ENCODE results near the gene ZMYND15. TPM values are rescaled to one million over a fixed set of nuclear protein-coding genes. Genes with fewer than 3 reads are reported as not detected.

Gene ZMYND15
- polyA plus RNA-seq, 4 donors = 0.41 to 0.95 (median 0.45) TPM

DNA sequence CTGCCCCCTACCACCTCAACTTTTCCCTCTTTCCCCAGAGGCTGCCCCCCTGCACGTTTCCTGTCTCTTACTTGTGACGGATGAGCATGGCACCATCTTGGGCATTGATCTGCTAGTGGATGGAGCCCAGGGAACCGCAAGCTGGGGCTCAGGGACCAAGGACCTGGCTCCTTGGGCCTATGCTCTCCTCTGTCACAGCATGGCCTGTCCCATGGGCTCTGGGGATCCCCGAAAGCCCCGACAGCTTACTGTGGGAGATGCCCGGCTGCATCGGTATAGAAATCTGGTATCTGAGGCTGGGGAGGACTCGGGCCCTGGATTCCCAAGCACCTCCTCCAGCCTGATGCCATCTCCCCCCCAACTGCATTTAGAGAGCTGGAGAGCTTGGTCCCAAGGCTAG lies 1.9 kb downstream of the ZMYND15 start:
- DNase-seq (ENCODE audit: low read depth in 4 of 4, low spot score in 3 of 4) = no peak

DNA sequence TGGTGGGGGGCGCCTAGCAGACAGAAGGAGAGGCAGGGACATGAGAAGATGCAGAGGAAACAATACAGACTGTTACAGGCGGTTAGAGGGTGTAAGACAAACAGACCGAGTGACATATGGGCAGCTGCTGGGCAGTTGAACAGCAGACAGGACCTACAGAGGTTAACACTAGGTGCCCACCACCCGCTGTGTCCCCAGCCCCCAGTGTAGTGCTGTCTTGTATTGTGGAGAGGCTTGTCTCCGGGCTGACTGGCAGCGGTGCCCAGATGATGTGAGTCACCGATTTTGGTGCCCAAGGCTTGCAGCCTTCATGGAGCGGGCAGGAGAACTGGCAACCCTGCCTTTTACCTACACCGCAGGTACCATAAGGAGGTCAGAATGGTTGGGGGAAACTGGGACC lies 2.5 kb downstream of the ZMYND15 start:
- no peak for DNase-seq (ENCODE audit: low read depth in 4 of 4, low spot score in 3 of 4)

DNA sequence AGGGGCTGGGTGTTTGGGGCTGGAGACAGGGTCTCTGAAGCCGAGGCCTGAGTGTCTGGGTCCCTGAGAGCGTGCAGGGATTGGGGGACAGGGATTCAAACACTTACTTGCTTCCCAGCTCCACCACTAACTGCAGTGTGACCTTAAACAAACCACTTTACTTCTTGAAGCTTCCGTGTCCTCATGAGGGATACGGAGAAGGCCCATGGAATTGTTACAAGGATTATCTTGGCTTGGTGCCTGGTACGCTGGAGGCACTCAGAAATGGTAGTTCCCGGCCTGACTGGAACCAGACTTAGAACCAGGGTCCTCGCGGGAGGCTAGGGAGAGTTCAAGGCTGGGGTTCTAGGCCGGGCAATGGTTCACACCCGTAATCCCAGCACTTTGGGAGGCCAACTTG lies 3.0 kb downstream of the ZMYND15 start:
- DNase-seq (ENCODE audit: low read depth in 4 of 4, low spot score in 3 of 4) = no peak

DNA sequence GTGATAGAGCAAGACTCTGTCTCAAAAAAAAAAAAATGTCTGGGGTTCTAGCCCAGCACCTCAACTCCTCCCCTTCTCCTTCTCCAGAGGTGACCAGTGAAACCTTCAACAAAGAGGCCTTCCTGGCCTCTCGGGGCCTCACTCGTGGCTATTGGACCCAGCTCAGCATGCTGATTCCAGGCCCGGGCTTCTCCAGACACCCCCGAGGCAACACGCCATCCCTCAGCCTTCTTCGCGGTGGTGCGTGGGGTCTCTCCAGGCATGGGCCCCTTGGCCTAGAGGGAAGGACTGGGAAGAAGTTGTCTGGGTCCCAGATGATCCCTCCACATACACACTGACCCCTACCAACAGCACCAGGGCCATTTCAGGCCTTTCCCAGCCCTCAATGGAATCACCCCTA lies 3.6 kb downstream of the ZMYND15 start:
- DNase-seq (ENCODE audit: low read depth in 4 of 4, low spot score in 3 of 4) = no peak

DNA sequence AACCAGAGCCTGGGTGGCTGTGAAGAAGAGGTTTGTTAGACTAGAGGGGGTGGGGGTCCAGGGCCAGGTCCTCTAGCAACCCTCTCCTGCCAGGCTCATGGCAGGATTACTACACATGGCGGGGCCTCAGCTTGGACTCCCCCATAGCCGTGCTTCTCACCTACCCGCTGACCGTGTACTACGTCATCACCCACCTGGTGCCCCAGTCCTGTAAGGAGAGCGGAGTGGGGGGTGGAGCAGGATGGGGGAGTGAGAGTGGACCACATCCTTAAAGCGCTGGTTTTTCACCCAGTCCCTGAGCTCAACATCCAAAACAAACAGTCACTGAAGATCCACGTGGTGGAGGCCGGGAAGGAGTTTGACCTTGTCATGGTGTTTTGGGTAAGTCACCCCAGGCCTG lies 4.3 kb downstream of the ZMYND15 start:
- DNase-seq (ENCODE audit: low read depth in 4 of 4, low spot score in 3 of 4) = no peak

DNA sequence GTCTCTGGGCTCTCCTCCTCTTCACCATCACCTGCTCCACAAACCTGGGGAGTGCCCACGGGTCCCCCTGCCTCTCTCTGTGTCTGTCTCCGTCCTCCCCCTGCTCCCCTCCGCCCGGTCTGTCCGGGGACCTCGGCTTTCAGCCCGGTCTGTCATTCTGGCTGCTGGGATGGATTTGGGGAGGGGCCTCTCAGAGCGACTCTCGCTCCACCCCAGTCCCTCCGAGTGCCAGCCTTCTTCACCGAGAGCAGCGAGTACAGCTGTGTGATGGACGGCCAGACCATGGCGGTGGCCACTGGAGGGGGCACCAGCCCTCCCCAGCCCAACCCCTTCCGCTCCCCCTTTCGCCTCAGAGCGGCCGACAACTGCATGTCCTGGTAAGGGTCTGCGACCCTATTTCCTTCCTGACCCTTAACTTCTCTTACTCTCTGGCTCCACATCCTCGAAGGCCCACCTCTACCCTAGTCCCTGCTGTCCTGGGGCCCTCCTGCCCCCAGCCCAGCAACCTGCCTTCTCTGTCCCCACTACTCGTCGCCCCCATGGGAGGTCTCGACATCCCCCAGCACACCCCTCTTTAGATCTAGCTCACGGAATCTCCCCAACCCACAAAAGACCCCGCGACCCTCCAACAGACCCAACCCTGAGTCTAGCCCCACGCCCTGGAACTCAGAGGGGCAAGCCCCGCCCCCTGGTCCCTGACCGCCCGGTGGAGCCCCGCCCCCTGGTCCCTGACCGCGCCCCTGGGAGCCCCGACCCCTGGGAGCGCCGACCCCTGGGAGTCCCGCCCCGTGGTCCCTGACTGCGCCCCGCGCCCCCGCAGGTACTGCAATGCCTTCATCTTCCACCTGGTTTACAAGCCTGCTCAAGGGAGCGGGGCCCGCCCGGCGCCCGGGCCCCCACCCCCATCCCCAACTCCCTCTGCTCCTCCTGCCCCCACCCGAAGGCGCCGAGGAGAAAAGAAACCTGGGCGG lies 5.7 kb downstream of the ZMYND15 start:
- DNase-seq (ENCODE audit: low read depth in 4 of 4, low spot score in 3 of 4) = no peak

DNA sequence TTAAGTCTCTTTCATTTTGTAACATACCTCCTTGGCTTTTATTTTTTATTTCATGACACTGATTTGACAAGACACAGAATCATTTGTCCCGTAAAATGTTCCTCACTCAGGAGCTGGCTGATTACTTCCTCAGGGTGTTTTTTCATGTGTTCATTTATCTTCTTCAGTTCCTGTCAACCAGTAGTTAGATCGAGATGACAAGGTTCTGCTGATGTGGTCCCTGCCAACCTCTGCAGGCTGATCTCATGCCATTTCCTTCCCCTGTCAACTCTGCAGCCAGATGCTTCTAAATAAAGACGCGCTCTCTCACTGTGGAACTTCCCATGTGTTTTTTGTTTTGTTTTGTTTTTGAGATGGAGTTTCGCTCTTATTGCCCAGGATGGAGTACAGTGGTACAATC lies 8.2 kb downstream of the ZMYND15 start:
- DNase-seq (ENCODE audit: low read depth in 4 of 4, low spot score in 3 of 4) = no peak

DNA sequence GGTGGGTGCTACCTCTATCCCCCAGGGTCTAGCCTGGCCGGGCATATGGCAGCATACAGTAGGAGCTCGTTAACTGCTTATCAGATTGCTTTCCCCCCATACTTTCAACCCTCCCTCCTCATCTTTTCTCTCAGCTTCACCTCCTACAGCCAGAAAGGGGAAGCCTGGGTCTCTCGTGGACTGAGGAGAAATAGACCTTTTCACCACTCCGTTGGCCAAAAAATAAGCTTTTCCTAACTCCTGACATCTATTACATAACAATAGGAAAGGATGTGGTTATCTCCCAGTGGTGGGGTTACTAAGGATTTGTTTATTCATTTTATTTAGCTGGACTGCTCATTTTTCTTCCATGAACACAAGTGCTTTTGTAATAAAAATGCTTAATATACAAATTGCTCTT lies 9.1 kb downstream of the ZMYND15 start:
- no peak for DNase-seq (ENCODE audit: low read depth in 4 of 4, low spot score in 3 of 4)

DNA sequence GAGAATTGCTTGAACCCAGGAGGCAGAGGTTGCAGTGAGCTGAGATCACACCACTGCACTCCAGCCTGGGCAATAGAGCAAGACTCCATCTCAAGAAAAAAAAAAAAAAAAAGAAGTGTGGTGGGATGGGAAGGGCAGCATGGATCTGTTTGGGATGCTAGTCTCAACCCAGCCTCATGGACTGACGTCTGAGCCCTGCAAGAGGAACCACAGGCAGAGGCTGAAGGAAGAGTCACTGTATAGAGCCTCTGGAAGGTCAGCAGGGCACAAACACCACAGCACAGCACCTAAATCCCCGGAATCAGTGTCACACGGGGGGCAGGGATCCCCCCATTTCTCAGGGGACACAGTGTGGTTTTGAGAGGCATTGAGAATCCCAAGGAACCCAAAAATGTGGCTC lies 11.0 kb downstream of the ZMYND15 start:
- DNase-seq (ENCODE audit: low read depth in 4 of 4, low spot score in 3 of 4) = no peak

DNA sequence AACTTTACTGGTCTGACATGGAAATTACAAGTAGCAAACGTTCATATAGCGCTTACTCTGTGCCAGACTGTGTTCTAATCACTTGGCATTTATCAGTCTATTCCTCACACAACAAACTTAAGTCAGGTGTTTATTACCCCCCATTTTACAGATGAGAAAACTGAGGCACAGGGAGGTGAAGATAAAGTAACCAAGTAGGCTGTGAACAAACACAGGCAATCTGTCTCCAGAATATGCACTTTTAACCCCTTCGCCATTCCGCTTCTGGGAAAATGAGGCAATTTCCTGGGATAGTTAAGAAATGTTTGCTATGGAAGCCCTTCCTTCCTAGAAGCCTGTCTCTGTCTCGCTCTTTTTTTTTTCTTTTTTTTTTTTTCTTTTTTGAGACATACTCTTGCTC lies 12.3 kb downstream of the ZMYND15 start:
- DNase-seq (ENCODE audit: low read depth in 4 of 4, low spot score in 3 of 4) = no peak

DNA sequence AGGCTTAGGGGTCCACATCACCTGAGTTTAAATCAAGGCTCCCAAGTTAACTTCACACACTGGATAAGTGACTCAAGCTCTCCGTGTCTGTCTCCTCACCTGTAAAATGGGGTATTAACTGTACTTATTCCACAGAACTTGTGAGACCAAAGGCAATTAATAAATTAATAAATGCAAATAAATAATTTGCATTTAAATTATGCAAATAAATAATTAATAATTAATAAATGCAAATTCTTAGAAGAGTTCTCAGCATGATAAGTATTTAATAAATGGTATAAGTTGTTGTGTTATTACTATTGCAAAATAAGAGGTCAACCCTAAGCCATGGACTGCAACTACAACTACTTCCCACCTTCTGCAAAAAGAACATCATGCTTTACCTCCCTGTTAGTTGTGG lies 13.8 kb downstream of the ZMYND15 start:
- no peak for DNase-seq (ENCODE audit: low read depth in 4 of 4, low spot score in 3 of 4)

DNA sequence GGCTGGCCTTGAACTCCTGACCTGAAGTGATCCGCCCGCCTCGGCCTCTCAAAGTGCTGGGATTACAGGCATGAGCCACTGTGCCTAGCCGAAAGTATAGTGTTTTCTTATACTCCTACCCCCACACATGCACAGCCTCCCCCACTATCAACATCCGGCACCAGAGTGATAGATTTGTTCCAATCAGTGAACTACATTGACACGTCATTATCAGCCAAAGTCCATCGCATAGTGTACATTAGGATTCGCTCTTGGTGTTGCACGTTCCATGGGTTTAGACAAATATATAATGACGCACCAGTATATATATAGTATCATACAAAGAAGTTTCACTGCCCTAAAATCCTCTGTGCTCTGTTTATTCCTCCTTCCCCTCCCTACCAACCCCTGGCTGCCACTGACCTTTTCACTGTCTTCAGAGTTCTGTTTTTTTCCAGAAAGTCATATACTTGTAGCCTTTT lies 20.2 kb downstream of the ZMYND15 start:
- DNase-seq (ENCODE audit: low read depth in 4 of 4, low spot score in 3 of 4) = no peak

DNA sequence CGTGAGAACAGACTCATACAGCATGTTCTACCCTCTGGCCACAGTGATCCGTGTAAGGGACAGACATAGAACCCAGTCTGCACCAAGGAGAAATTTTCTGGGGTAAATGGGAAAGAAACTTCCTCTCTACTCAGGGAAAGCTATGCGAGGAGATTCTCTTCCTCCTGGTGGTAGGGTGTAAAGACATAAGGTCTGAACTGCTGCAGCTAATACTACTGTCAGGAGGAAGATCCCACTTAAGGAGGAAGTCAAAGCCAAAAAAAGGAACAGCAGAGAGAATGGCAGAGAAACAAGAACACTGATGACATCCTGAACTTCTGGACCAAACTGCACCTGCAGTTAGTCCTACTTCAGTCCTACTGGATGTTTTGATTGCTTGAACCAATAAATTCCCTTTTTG lies 25.0 kb downstream of the ZMYND15 start:
- no peak for DNase-seq (ENCODE audit: low read depth in 4 of 4, low spot score in 3 of 4)

DNA sequence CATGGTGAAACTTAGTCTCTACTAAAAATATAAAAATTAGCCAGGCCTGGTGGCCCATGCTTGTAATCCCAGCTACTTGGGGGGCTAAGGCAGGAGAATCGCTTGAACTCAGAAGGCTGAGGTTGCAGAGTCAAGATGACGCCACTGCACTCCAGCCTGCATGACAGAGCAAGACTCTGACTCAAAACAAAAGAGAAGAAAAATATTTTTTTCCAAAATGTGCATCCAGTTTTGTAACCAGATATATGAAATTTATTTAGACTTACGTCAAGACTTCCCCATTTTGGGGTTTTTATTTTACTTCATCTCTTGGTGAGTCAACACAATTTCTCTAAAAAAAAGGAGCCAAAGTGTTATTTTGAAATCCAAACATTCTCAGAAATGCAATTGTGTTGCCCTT lies 26.6 kb downstream of the ZMYND15 start:
- DNase-seq (ENCODE audit: low read depth in 4 of 4, low spot score in 3 of 4) = no peak

DNA sequence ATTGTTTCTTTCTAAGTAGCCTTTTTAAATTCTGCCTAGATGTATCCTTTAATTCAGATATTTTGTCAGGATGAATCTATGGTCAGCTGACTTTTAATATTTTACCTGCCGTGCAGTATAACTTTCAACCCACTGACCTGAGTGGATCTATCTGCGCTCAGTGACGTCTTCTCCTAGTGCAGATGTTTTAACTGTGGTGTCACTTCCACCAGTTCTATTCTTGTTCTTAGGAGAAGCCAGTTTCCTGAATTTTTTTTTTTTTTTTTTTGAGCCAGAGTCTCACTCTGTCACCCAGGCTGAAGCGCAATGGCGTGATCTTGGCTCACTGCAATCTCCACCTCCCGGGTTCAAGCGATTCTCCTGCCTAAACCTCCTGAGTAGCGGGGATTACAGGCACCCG lies 27.1 kb downstream of the ZMYND15 start:
- no peak for DNase-seq (ENCODE audit: low read depth in 4 of 4, low spot score in 3 of 4)

DNA sequence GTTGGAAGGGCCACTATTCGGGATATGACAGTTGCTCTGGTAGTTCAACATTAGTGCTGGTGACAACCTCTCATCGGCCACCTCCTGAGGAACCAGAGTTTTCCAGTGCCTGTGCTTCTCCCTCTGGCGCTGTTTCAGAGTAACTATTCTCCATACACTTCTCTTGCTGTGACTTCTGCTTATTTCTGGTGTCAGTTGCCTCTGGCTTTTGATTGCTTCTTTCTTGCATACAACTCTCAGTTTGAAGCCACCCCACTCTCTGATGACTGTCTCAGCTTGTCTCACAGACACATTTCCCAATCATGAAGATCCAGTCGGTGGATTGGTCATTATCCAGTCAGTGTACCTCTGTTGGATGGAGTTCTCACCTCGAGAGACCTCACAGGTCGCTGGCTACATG lies 28.7 kb downstream of the ZMYND15 start:
- no peak for DNase-seq (ENCODE audit: low read depth in 4 of 4, low spot score in 3 of 4)

DNA sequence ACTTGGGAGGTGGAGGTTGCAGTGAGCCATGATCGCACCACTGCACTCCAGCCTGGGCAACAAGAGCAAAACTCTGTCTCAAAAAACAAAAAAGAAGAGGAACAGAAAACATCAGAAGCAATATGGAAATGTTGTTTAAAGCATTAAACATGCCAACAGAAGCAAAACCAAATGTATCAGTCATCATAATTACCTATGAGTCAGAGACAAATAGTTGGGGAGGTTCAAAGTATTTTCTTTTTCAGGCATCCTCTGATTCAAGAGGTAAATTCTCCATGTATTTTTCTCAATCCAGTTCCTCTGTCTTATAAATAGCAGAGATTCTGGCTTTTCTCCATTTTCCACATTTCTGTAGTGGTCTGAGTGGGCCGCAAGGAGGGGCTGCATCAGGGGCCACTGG lies 30.0 kb downstream of the ZMYND15 start:
- no peak for DNase-seq (ENCODE audit: low read depth in 4 of 4, low spot score in 3 of 4)

DNA sequence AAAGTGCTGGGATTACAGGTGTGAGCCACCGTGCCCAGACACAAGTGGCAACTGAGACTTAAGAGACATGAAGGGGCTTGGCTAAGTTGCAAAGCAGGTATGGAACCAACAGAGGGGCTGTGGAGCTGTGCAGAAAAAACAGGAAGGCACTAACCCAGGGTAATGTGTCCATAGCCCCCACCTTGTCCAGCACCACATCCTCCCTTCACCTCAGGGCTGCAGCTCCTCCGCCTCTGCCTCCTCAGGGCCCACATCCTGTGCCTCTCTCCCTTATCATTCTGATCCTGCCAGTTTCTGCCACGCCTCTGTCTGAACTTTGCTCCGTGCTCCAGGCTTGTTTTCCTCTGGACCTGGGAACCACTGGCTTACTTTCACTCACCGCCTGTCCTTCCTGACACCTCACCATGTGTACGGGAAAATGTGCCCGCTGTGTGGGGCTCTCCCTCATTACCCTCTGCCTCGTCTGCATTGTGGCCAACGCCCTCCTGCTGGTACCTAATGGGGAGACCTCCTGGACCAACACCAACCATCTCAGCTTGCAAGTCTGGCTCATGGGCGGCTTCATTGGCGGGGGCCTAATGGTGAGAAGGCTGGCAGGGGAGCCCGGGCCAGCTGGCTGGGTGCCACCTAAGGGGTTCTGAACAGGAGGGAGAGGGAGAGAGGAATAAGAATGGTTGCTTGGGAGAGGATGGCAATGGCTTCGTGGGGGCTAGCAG lies 32.0 kb downstream of the ZMYND15 start, which contains the start of gene TM4SF5:
Gene TM4SF5 (plus strand): TSS at position 368 of the 716 bp plus-strand sequence. CDS start 37 bp downstream, at position 405.
- DNase-seq (ENCODE audit: low read depth in 4 of 4, low spot score in 3 of 4) = no peak

DNA sequence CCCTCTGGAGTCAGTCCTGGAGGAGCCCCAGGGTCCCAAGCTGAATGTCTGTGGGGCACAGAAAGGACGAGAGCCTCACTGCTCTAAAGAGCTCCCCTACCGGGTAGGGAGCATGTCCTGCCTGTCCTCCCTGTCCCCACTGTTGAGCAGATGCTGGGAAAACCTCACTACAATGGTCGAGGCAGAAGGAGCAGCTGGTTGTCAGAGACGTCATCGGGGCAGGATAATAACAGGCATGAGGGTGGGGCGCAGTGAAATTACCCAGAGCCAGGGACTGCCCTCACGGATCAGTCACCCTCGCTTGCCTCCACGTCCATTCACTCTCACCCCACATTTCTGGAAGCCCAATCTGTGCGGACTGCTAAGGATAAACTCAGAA lies 32.6 kb downstream of the ZMYND15 start:
- DNase-seq (ENCODE audit: low read depth in 4 of 4, low spot score in 3 of 4) = no peak

DNA sequence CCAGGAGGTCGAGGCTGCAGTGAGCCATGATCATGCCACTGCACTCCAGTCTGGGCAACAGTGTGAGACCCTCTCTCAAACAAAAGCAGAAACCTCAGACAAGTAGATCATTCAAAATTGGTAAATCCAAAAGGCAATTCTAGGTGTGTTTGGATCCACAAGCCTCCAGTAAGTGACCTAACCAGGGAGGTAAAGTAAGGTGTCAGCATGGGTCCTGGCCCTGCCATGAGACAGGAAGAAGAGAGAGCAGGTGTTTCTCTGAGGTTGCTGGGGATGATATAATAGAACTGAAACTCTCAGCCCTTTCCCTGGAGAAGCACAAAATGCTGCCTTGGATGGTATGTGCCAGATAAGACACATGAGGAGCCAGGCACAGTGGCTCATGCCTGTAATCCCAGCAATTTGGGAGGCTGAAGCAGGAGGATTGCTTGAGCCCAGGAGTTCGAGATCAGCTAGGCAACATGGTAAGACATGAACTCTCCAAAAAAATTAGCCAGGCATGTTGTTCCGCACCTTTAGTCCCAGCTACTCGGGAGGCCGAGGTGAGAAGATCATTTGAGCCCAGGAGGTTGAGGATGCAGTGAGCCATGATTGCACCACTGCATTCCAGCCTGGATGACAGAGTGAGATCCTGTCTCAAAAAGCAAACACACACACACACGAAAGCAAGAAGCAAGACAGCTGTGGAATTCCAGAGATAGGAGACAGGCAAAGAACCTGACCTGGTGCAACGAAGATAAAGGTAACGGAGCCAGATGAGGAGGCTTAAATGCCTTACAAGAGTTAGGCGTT lies 38.5 kb downstream of the ZMYND15 start:
- no peak for DNase-seq (ENCODE audit: low read depth in 4 of 4, low spot score in 3 of 4)
